ENCODE results near the gene C11orf98. TPM values are rescaled to one million over a fixed set of nuclear protein-coding genes. Genes with fewer than 3 reads are reported as not detected.

The C11orf98 gene
- total and polyA plus RNA-seq, 2 of the 13 experiments (the other 11 are each of a cell fraction or from before 2014, with no cell fraction given), result 30.4 to 91.8 TPM

DNA sequence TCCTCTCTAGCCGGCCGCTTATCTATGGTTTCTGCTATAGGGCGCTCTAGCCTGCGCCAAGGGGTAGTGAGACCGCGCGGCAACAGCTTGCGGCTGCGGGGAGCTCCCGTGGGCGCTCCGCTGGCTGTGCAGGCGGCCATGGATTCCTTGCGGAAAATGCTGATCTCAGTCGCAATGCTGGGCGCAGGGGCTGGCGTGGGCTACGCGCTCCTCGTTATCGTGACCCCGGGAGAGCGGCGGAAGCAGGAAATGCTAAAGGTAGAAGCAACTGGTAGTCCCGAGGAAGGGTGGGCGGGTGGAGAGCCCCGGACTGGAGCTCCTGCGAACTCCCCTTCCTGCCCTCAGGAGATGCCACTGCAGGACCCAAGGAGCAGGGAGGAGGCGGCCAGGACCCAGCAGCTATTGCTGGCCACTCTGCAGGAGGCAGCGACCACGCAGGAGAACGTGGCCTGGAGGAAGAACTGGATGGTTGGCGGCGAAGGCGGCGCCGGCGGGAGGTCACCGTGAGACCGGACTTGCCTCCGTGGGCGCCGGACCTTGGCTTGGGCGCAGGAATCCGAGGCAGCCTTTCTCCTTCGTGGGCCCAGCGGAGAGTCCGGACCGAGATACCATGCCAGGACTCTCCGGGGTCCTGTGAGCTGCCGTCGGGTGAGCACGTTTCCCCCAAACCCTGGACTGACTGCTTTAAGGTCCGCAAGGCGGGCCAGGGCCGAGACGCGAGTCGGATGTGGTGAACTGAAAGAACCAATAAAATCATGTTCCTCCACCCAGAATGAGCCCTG is 6.8 kb upstream of the C11orf98 start, which contains the start of the genes LBHD1 and UQCC3 (continued):
- TF ChIP-seq, protein P1, sequence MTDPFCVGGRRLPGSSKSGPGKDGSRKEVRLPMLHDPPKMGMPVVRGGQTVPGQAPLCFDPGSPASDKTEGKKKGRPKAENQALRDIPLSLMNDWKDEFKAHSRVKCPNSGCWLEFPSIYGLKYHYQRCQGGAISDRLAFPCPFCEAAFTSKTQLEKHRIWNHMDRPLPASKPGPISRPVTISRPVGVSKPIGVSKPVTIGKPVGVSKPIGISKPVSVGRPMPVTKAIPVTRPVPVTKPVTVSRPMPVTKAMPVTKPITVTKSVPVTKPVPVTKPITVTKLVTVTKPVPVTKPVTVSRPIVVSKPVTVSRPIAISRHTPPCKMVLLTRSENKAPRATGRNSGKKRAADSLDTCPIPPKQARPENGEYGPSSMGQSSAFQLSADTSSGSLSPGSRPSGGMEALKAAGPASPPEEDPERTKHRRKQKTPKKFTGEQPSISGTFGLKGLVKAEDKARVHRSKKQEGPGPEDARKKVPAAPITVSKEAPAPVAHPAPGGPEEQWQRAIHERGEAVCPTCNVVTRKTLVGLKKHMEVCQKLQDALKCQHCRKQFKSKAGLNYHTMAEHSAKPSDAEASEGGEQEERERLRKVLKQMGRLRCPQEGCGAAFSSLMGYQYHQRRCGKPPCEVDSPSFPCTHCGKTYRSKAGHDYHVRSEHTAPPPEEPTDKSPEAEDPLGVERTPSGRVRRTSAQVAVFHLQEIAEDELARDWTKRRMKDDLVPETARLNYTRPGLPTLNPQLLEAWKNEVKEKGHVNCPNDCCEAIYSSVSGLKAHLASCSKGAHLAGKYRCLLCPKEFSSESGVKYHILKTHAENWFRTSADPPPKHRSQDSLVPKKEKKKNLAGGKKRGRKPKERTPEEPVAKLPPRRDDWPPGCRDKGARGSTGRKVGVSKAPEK (CRISPR knock-in tag; IDR thresholded peaks at IDR 0.05; ENCODE audit: borderline replicate concordance), result no peak
- TF ChIP-seq XBP1 (CRISPR knock-in tag; IDR thresholded peaks at IDR 0.05) (peak; percentile 87; the same call in 1 of the 2 replicates), SNAPC2 (CRISPR knock-in tag; IDR thresholded peaks at IDR 0.05) (peak; percentile 44; the same call in 1 of the 2 replicates), ZNF549 (CRISPR knock-in tag; IDR thresholded peaks at IDR 0.05) (no peak), ZNF572 (CRISPR knock-in tag; IDR thresholded peaks at IDR 0.05) (peak; percentile 53; the same call in 1 of the 2 replicates), ZNF451 (CRISPR knock-in tag; IDR thresholded peaks at IDR 0.05) (no peak), SMC3 (IDR thresholded peaks at IDR 0.05; ENCODE audit: low read length) (no peak), NFE2 (CRISPR knock-in tag; IDR thresholded peaks at IDR 0.05) (no peak), ZNF326 (CRISPR knock-in tag; IDR thresholded peaks at IDR 0.05; ENCODE audit: borderline replicate concordance) (no peak), HNRNPUL1 (IDR thresholded peaks at IDR 0.05; ENCODE audit: low read depth, low read length) (no peak), SMAD3 (CRISPR knock-in tag; IDR thresholded peaks at IDR 0.05) (no peak), CBX5 (CRISPR knock-in tag; IDR thresholded peaks at IDR 0.05; ENCODE audit: borderline replicate concordance) (no peak; the same call in 1 of the 2 replicates), MTERF4 (CRISPR knock-in tag; IDR thresholded peaks at IDR 0.05) (0 out of 2 replicates have a peak, but pooled peaks have one; percentile 46)
- TF ChIP-seq, protein P2, sequence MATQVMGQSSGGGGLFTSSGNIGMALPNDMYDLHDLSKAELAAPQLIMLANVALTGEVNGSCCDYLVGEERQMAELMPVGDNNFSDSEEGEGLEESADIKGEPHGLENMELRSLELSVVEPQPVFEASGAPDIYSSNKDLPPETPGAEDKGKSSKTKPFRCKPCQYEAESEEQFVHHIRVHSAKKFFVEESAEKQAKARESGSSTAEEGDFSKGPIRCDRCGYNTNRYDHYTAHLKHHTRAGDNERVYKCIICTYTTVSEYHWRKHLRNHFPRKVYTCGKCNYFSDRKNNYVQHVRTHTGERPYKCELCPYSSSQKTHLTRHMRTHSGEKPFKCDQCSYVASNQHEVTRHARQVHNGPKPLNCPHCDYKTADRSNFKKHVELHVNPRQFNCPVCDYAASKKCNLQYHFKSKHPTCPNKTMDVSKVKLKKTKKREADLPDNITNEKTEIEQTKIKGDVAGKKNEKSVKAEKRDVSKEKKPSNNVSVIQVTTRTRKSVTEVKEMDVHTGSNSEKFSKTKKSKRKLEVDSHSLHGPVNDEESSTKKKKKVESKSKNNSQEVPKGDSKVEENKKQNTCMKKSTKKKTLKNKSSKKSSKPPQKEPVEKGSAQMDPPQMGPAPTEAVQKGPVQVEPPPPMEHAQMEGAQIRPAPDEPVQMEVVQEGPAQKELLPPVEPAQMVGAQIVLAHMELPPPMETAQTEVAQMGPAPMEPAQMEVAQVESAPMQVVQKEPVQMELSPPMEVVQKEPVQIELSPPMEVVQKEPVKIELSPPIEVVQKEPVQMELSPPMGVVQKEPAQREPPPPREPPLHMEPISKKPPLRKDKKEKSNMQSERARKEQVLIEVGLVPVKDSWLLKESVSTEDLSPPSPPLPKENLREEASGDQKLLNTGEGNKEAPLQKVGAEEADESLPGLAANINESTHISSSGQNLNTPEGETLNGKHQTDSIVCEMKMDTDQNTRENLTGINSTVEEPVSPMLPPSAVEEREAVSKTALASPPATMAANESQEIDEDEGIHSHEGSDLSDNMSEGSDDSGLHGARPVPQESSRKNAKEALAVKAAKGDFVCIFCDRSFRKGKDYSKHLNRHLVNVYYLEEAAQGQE (IDR thresholded peaks at IDR 0.05; ENCODE audit: borderline replicate concordance in 1 of 2, low read depth in 1 of 2, low read length in 2 of 2), result no peak
- TF ChIP-seq, protein P3, sequence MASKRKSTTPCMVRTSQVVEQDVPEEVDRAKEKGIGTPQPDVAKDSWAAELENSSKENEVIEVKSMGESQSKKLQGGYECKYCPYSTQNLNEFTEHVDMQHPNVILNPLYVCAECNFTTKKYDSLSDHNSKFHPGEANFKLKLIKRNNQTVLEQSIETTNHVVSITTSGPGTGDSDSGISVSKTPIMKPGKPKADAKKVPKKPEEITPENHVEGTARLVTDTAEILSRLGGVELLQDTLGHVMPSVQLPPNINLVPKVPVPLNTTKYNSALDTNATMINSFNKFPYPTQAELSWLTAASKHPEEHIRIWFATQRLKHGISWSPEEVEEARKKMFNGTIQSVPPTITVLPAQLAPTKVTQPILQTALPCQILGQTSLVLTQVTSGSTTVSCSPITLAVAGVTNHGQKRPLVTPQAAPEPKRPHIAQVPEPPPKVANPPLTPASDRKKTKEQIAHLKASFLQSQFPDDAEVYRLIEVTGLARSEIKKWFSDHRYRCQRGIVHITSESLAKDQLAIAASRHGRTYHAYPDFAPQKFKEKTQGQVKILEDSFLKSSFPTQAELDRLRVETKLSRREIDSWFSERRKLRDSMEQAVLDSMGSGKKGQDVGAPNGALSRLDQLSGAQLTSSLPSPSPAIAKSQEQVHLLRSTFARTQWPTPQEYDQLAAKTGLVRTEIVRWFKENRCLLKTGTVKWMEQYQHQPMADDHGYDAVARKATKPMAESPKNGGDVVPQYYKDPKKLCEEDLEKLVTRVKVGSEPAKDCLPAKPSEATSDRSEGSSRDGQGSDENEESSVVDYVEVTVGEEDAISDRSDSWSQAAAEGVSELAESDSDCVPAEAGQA (IDR thresholded peaks at IDR 0.05; ENCODE audit: low read depth), result no peak
- TF ChIP-seq, protein P3 (CRISPR knock-in tag; IDR thresholded peaks at IDR 0.05; ENCODE audit: borderline replicate concordance), result no peak

Data from HepG2 (cell line).